GM19452 (cell line): ENCODE data around the gene MED12.

Source experiments
- ATAC-seq: cut with Tn5 transposase; IDR thresholded peaks from one replicate; pipeline ENCODE4 v1.9.1; 2021; ENCODE audit not compliant: unreplicated experiment

MED12 gene

DNA sequence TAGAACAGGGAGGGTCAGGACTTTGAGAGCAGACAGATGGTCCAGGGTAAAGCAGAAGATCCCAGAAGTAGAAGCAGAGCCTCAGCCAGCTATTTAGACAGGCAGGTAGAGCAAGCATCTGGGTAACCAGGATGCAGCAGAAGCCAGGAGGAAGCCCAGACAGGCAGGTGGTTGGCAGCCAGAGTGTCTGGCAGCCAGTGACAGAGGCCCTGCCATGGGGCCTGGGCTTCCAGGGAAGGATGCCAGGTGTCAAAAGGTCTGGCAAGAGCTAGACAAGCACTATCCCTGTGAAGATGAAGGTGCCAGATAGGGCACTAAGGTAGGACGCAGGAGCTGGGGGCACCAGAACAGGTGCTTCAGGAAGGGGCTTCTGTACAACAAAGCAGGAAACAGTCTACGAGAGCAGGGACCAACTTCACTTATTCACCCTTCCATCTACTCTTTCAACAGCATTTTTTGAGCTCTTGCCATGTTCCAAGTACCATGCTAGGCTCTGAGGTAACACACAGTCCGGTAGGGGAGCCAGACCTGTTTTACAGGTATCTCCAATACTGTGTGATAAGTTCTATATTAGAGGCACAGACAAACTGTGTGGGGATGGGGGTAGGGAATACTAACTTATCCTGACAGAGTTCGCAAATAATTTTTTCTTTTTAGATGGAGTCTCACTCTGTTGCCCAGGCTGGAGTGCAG is 66.6 kb downstream of the MED12 start:
- ATAC-seq, result no peak

DNA sequence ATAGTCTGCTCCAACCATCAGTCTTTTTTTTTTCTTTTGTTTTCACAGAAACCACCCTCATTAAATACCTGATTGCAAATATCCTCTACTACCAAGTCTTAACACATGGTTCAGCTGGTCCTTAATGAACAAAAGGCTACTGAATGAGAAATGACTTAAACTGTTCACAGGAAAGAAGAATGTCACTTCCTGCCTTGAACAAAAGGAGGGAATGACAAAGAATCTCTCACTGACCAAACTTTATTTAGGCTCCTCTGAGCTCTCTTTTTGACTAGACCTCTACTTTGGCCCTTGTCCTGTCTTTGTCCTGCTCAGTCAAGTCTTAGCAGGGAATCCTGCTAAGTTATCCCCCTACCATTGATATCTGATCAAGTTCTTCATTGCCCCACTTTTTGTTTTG is 72.9 kb downstream of the MED12 start:
- ATAC-seq, result no peak
